GM23248 (cell line): ENCODE results near the gene CTDSP1. TPM values are rescaled to one million over a fixed set of nuclear protein-coding genes. Genes with fewer than 3 reads are reported as not detected.
A peak's percentile ranks its signal among the peaks of the same experiment; 100 is the strongest.

Source experiments
- DNase-seq: peaks from one replicate; pipeline ENCODE4 v3.0.0-alpha.2; 2015
- H2AFZ ChIP-seq: fragments of 200-600 bp; sonication (generic); 2 replicates; pipeline ENCODE4 v1.6.1; 2016; ENCODE audit warnings: antibody characterized with exemption
- H3F3A ChIP-seq: fragments of 200-600 bp; sonication (generic); 2 replicates; pipeline ENCODE4 v1.6.1; 2016; ENCODE audit warnings: mild to moderate bottlenecking, antibody characterized with exemption, mixed run types; ENCODE audit not compliant: insufficient read depth
- H3K27ac ChIP-seq: fragments of 200-600 bp; sonication (generic); 2 replicates; pipeline ENCODE4 v1.5.1; 2016; ENCODE audit warnings: mild to moderate bottlenecking
- H3K27me3 ChIP-seq: fragments of 200-600 bp; sonication (generic); replicated peaks from 2 replicates; pipeline ENCODE4 v1.6.1; 2016; ENCODE audit warnings: mild to moderate bottlenecking; ENCODE audit not compliant: insufficient read depth
- H3K36me3 ChIP-seq: fragments of 200-600 bp; sonication (generic); 2 replicates; pipeline ENCODE4 v1.6.1; 2016; ENCODE audit warnings: low read depth, mild to moderate bottlenecking
- H3K4me1 ChIP-seq: fragments of 200-600 bp; sonication (generic); 2 replicates; pipeline ENCODE4 v1.6.1; 2016; ENCODE audit warnings: mild to moderate bottlenecking; ENCODE audit not compliant: insufficient read depth
- H3K4me2 ChIP-seq: fragments of 200-600 bp; sonication (generic); one replicate; pipeline ENCODE4 v1.6.1; 2016; ENCODE audit warnings: mild to moderate bottlenecking; ENCODE audit not compliant: unreplicated experiment
- H3K4me3 ChIP-seq: fragments of 200-600 bp; sonication (generic); 2 replicates; pipeline ENCODE4 v1.5.1; 2016; ENCODE audit warnings: mild to moderate bottlenecking
- H3K79me2 ChIP-seq: fragments of 200-600 bp; sonication (generic); 2 replicates; pipeline ENCODE4 v1.6.1; 2016; ENCODE audit warnings: mild to moderate bottlenecking; ENCODE audit not compliant: insufficient read depth
- H3K9ac ChIP-seq: fragments of 200-600 bp; sonication (generic); 2 replicates; pipeline ENCODE4 v1.6.1; 2016; ENCODE audit warnings: mild to moderate bottlenecking
- H3K9me2 ChIP-seq: fragments of 200-600 bp; sonication (generic); 2 replicates; pipeline ENCODE4 v1.6.1; 2016; ENCODE audit warnings: mixed run types, mild to moderate bottlenecking, moderate library complexity; ENCODE audit not compliant: insufficient read depth
- H3K9me3 ChIP-seq: fragments of 200-600 bp; sonication (generic); one replicate; pipeline ENCODE4 v1.6.1; 2017; ENCODE audit warnings: low read depth
- H4K20me1 ChIP-seq: fragments of 200-600 bp; sonication (generic); 2 replicates; pipeline ENCODE4 v1.6.0; 2016; ENCODE audit not compliant: insufficient read depth
- EZH2 ChIP-seq: fragments of 200-600 bp; sonication (generic); IDR thresholded peaks from 2 replicates; pipeline ENCODE4 v1.6.1; 2018; ENCODE audit warnings: antibody characterized with exemption, mild to moderate bottlenecking; ENCODE audit not compliant: insufficient read depth, poor library complexity, severe bottlenecking
- EZH2phosphoT487 ChIP-seq: fragments of 200-600 bp; sonication (generic); IDR thresholded peaks from 2 replicates; pipeline ENCODE4 v1.6.1; 2018; ENCODE audit warnings: antibody characterized with exemption, moderate library complexity, mild to moderate bottlenecking, low read depth; ENCODE audit not compliant: insufficient read depth
- WGBS, 2 experiments: methylation state at CpG; one replicate each; pipeline ENCODE4 v1.1.6; 2015 to 2017; ENCODE audit warnings: low lambda C conversion rate in 2 of 2, low coverage in 1 of 2; ENCODE audit errors: missing lambda C conversion rate in 2 of 2; 5-methylcytosine and 5-hydroxymethylcytosine counted together
- in situ Hi-C: fragments of 300-500 bp; cut with MboI; formaldehyde crosslinking; loops from 2 replicates; pipeline ENCODE4 v1.15.0; 2020
- polyA plus RNA-seq: library from polyadenylated mRNA; unstranded; fragments of >200 nt; fragmentation: Nextera tagmentation; extraction: Ambion mirVana; gene quantifications from 2 replicates; pipeline ENCODE4 v1.2.1, GENCODE V29; 2016
- total RNA-seq: library from RNA; depleted of rRNA; stranded (reverse); fragments of >200 nt; shearing (Covaris generic); gene quantifications from 2 replicates; pipeline ENCODE4 v1.2.3, GENCODE V29; 2014

The CTDSP1 gene
- total and polyA plus RNA-seq, 2 experiments from 2014 or later: 28.5 to 119 TPM

DNA sequence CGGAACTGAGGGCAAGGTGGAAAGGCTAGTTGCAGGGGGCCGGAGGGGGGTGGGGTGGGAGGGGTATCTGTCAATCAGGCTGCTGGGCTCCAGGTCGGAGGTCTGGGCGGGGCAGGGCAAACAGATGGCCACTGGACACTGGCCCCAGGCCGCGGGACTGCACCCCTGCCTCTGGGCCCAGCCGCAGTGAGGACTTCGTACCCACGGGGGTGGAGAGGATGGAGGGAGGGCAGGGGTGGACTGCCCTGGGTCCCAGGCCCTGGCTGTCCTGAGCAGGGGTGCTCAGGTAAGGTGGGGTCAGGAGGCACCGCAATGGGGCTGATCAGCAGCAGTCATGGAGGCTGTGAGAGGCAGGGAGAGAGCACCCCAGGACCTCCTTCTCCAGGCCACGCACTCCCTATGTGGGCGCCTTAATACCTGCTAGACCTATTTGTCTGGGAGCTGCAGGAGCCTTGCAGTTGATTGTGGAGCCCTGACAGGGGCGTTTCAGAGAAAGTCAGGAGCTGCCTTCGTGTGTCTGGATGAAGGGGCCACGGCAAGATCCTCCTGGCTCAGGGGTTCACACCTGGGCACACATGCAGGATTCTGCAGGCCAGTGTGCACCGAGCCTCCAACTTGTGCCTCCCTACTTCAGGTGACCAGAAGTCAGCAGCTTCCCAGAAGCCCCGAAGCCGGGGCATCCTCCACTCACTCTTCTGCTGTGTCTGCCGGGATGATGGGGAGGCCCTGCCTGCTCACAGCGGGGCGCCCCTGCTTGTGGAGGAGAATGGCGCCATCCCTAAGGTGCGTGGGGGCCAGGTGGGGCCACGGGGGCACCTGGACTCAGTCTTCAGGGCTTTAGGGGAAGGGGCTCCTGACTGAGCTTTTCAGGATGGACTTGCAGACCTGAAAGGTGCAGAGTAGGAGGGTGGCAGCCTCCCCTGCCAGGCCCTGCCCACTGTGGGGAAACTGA, 1.5 kb downstream of the CTDSP1 start:
- Histone ChIP-seq H3K36me3 (0 out of 2 replicates have a peak, but pooled peaks cover 3% of the 10 kb centered on the region), H2AFZ (no peak overlapping the region), H3K9ac (peak overlapping the region; percentile 99), H3K9me3 (no peaks in the 10 kb centered on the region), H3K79me2 (peaks cover 40% of the 10 kb centered on the region), H3K27ac (peak overlapping the region; percentile 91; the same call in 1 of the 2 replicates), H3K27me3 (no peaks in the 10 kb centered on the region), H3K9me2 (no peaks in the 10 kb centered on the region), H3K4me3 (peak overlapping the region; percentile 98), H4K20me1 (no peaks in the 10 kb centered on the region), H3K4me1 (peaks cover 21% of the 10 kb centered on the region), H3F3A (peaks cover 20% of the 10 kb centered on the region; the same call in 1 of the 2 replicates), H3K4me2 (peak overlapping the region; percentile 70)
- DNase-seq: peak; percentile 22
- TF ChIP-seq EZH2phosphoT487 (no peak), EZH2 (no peak)
- in situ Hi-C loops: no loop called here
- 31 to 42% methylated on average over 18 to 24 of the region's 24 CpGs for WGBS, 2 experiments

DNA sequence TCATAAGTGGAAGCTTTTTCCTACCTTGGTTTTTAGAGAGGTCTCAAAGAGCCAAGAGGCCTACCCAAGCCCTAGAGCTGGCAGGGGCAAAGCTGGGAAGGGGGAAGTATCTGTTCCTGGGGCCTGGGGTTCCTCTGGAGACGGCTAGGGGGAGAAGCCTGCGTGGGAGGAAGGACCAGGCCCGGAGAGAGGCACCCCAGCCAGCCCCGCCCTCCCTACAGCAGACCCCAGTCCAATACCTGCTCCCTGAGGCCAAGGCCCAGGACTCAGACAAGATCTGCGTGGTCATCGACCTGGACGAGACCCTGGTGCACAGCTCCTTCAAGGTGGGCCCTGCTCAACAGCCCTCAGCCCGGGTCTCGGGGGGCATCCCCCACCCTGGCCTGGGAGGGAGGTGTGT, 2.2 kb downstream of the CTDSP1 start:
- WGBS, 2 experiments: 77 to 91% methylated on average over 6 to 9 of the region's 9 CpGs
- H3K4me1 ChIP-seq: peaks cover 24% of the 10 kb centered on the region
- H3K27me3 ChIP-seq: no peaks in the 10 kb centered on the region
- no peaks in the 10 kb centered on the region for H4K20me1 ChIP-seq
- no peak overlapping the region for H2AFZ ChIP-seq
- no peak for DNase-seq
- H3K79me2 ChIP-seq: peaks cover 40% of the 10 kb centered on the region
- peak overlapping the region; percentile 70 for H3K4me2 ChIP-seq
- in situ Hi-C loops: no loop called here
- H3K4me3 ChIP-seq: peak overlapping the region; percentile 98; the same call in 1 of the 2 replicates
- peaks cover 23% of the 10 kb centered on the region for H3F3A ChIP-seq
- H3K27ac ChIP-seq: no peak overlapping the region
- 0 out of 2 replicates have a peak, but pooled peaks cover 3% of the 10 kb centered on the region for H3K36me3 ChIP-seq
- peak overlapping the region; percentile 99; the same call in 1 of the 2 replicates for H3K9ac ChIP-seq
- H3K9me3 ChIP-seq: no peaks in the 10 kb centered on the region
- no peaks in the 10 kb centered on the region for H3K9me2 ChIP-seq
- no peak for TF ChIP-seq EZH2phosphoT487
- no peak for TF ChIP-seq EZH2

DNA sequence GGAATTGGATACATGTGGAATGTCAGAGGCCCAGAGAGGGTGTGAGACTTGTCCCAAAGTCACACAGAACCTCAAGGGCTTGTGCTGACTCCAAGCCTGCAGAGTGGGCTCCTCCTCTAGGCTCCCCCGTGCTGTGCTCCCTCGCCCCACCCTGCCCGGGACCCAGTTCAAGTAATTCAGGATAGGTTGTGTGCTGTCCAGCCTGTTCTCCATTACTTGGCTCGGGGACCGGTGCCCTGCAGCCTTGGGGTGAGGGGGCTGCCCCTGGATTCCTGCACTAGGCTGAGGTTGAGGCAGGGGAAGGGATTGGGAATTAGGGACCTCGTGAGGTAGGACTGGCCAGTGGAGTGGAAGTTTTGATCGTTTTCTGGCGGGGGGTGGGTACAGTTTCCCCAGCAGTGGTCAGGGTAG, 2.8 kb downstream of the CTDSP1 start:
- TF ChIP-seq EZH2phosphoT487 (no peak), EZH2 (no peak)
- H3K4me3 ChIP-seq: no peak overlapping the region
- DNase-seq: no peak
- H3K4me1 ChIP-seq: peaks cover 23% of the 10 kb centered on the region
- no peaks in the 10 kb centered on the region for H3K9me2 ChIP-seq
- no peak overlapping the region for H2AFZ ChIP-seq
- WGBS, 2 experiments: 53 to 63% methylated on average over 6 to 8 of the region's 8 CpGs
- H3K4me2 ChIP-seq: no peak overlapping the region
- H3K36me3 ChIP-seq: 0 out of 2 replicates have a peak, but pooled peaks cover 3% of the 10 kb centered on the region
- H3K27ac ChIP-seq: no peak overlapping the region
- in situ Hi-C loops: no loop called here
- H4K20me1 ChIP-seq: no peaks in the 10 kb centered on the region
- peaks cover 21% of the 10 kb centered on the region for H3F3A ChIP-seq
- H3K9me3 ChIP-seq: no peaks in the 10 kb centered on the region
- peaks cover 40% of the 10 kb centered on the region for H3K79me2 ChIP-seq
- H3K27me3 ChIP-seq: no peaks in the 10 kb centered on the region
- peak overlapping the region; percentile 99; the same call in 1 of the 2 replicates for H3K9ac ChIP-seq

DNA sequence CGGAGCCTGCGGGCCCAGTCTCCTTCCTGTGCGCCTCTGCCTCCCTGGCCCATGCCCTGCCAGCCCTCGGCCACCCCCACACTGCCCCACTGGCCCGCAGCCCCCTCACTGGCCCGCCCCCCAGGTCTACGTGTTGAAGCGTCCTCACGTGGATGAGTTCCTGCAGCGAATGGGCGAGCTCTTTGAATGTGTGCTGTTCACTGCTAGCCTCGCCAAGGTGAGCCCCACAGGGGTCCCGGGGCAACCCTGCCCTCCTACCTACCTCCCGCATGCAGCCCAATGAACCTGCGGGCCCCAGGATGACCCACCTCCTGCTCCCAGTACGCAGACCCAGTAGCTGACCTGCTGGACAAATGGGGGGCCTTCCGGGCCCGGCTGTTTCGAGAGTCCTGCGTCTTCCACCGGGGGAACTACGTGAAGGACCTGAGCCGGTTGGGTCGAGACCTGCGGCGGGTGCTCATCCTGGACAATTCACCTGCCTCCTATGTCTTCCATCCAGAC, 3.3 kb downstream of the CTDSP1 start:
- DNase-seq: no peak

More for the DNA sequence above, 3.3 kb downstream of the CTDSP1 start:
- no peak overlapping the region for H3K4me2 ChIP-seq
- no peaks in the 10 kb centered on the region for H3K9me2 ChIP-seq
- TF ChIP-seq EZH2 (no peak), EZH2phosphoT487 (no peak)
- H3K36me3 ChIP-seq: 0 out of 2 replicates have a peak, but pooled peaks cover 3% of the 10 kb centered on the region
- H3K9me3 ChIP-seq: no peaks in the 10 kb centered on the region
- H3K27ac ChIP-seq: no peak overlapping the region
- peaks cover 22% of the 10 kb centered on the region for H3K4me1 ChIP-seq
- in situ Hi-C loops: no loop called here
- WGBS, 2 experiments: 89% methylated on average over 15 to 26 of the region's 26 CpGs
- H3K27me3 ChIP-seq: no peaks in the 10 kb centered on the region
- H3F3A ChIP-seq: peaks cover 18% of the 10 kb centered on the region
- no peaks in the 10 kb centered on the region for H4K20me1 ChIP-seq
- H3K4me3 ChIP-seq: no peak overlapping the region
- peaks cover 40% of the 10 kb centered on the region for H3K79me2 ChIP-seq
- no peak overlapping the region for H2AFZ ChIP-seq
- no peak overlapping the region for H3K9ac ChIP-seq
